Measurements from ENCODE around the gene SLC25A42.
"Not testable (repeated sequence)": the region's sequence is repeated elsewhere in the genome, so short reads cannot be mapped to it uniquely, and the experiment has no call there.

Gene SLC25A42

GRCh38 chr19:19094513-19094912 is 30.7 kb downstream of the SLC25A42 start:
- Histone ChIP-seq H3K27me3 (ENCODE audit: insufficient read depth, low read length) (no peaks in the 10 kb centered on the region), H3K4me3 (ENCODE audit: low read length) (no peak overlapping the region), H3K36me3 (ENCODE audit: insufficient read depth, low read length) (peaks cover 4% of the 10 kb centered on the region), H2AFZ (ENCODE audit: low read depth, low read length) (no peak overlapping the region), H3K4me1 (ENCODE audit: insufficient read depth, low read length) (no peaks in the 10 kb centered on the region), H3K9me3 (ENCODE audit: low read length) (no peaks in the 10 kb centered on the region)

- no peak overlapping the region for H3K4me3 ChIP-seq (ENCODE audit: low read length)
- H3K27me3 ChIP-seq (ENCODE audit: insufficient read depth, low read length): no peaks in the 10 kb centered on the region
These were observed 31.9 kb downstream of the SLC25A42 start for GRCh38 chr19:19095691-19096090.

GRCh38 chr19:19096641-19097627 is 33.1 kb downstream of the SLC25A42 start:
- H3K9me3 ChIP-seq (ENCODE audit: low read length): no peaks in the 10 kb centered on the region
- no peak overlapping the region for H2AFZ ChIP-seq (ENCODE audit: low read depth, low read length)
- no peaks in the 10 kb centered on the region for H3K4me1 ChIP-seq (ENCODE audit: insufficient read depth, low read length)
- no peaks in the 10 kb centered on the region for H3K27me3 ChIP-seq (ENCODE audit: insufficient read depth, low read length)
- H3K4me3 ChIP-seq (ENCODE audit: low read length): no peak overlapping the region
- H3K36me3 ChIP-seq (ENCODE audit: insufficient read depth, low read length): peaks cover 4% of the 10 kb centered on the region

More at GRCh38 chr19:19095691-19096090, 31.9 kb downstream of the SLC25A42 start:
- H3K4me1 ChIP-seq (ENCODE audit: insufficient read depth, low read length): no peaks in the 10 kb centered on the region
- H3K9me3 ChIP-seq (ENCODE audit: low read length): no peaks in the 10 kb centered on the region
- no peak overlapping the region for H2AFZ ChIP-seq (ENCODE audit: low read depth, low read length)
- peaks cover 4% of the 10 kb centered on the region for H3K36me3 ChIP-seq (ENCODE audit: insufficient read depth, low read length)

- H2AFZ ChIP-seq (ENCODE audit: low read depth, low read length): no peak overlapping the region
- H3K36me3 ChIP-seq (ENCODE audit: insufficient read depth, low read length): peaks cover 4% of the 10 kb centered on the region
- H3K4me3 ChIP-seq (ENCODE audit: low read length): no peak overlapping the region
- no peaks in the 10 kb centered on the region for H3K9me3 ChIP-seq (ENCODE audit: low read length)
- no peaks in the 10 kb centered on the region for H3K27me3 ChIP-seq (ENCODE audit: insufficient read depth, low read length)
- no peaks in the 10 kb centered on the region for H3K4me1 ChIP-seq (ENCODE audit: insufficient read depth, low read length)
These were observed 34.4 kb downstream of the SLC25A42 start for GRCh38 chr19:19098084-19098702.

- Histone ChIP-seq H3K27me3 (ENCODE audit: insufficient read depth, low read length) (no peaks in the 10 kb centered on the region), H3K36me3 (ENCODE audit: insufficient read depth, low read length) (peaks cover 4% of the 10 kb centered on the region), H2AFZ (ENCODE audit: low read depth, low read length) (no peak overlapping the region), H3K9me3 (ENCODE audit: low read length) (no peaks in the 10 kb centered on the region), H3K4me3 (ENCODE audit: low read length) (no peak overlapping the region), H3K4me1 (ENCODE audit: insufficient read depth, low read length) (no peaks in the 10 kb centered on the region)
These were observed 35.2 kb downstream of the SLC25A42 start for GRCh38 chr19:19098703-19099632.

- peaks cover 4% of the 10 kb centered on the region for H3K36me3 ChIP-seq (ENCODE audit: insufficient read depth, low read length)
- H3K4me3 ChIP-seq (ENCODE audit: low read length): no peak overlapping the region
- no peaks in the 10 kb centered on the region for H3K9me3 ChIP-seq (ENCODE audit: low read length)
- no peaks in the 10 kb centered on the region for H3K27me3 ChIP-seq (ENCODE audit: insufficient read depth, low read length)
- H3K4me1 ChIP-seq (ENCODE audit: insufficient read depth, low read length): peaks cover 4% of the 10 kb centered on the region
- no peak overlapping the region for H2AFZ ChIP-seq (ENCODE audit: low read depth, low read length)
These were observed 37.7 kb downstream of the SLC25A42 start for GRCh38 chr19:19101540-19101939.

- not testable (repeated sequence) for H3K9me3 ChIP-seq (ENCODE audit: low read length); H3K27me3 ChIP-seq (ENCODE audit: insufficient read depth, low read length); H2AFZ ChIP-seq (ENCODE audit: low read depth, low read length); H3K36me3 ChIP-seq (ENCODE audit: insufficient read depth, low read length); H3K4me3 ChIP-seq (ENCODE audit: low read length); H3K4me1 ChIP-seq (ENCODE audit: insufficient read depth, low read length)
These were observed 38.8 kb downstream of the SLC25A42 start for GRCh38 chr19:19102566-19102965.

GRCh38 chr19:19103167-19103566 is 39.4 kb downstream of the SLC25A42 start:
- H3K4me1 ChIP-seq (ENCODE audit: insufficient read depth, low read length): peaks cover 4% of the 10 kb centered on the region
- no peaks in the 10 kb centered on the region for H3K27me3 ChIP-seq (ENCODE audit: insufficient read depth, low read length)
- H3K4me3 ChIP-seq (ENCODE audit: low read length): no peak overlapping the region
- no peaks in the 10 kb centered on the region for H3K36me3 ChIP-seq (ENCODE audit: insufficient read depth, low read length)
- no peak overlapping the region for H2AFZ ChIP-seq (ENCODE audit: low read depth, low read length)
- H3K9me3 ChIP-seq (ENCODE audit: low read length): no peaks in the 10 kb centered on the region

GRCh38 chr19:19105365-19106055 is 41.7 kb downstream of the SLC25A42 start:
- H3K4me1 ChIP-seq (ENCODE audit: insufficient read depth, low read length): peaks cover 4% of the 10 kb centered on the region
- H3K4me3 ChIP-seq (ENCODE audit: low read length): peak overlapping the region; percentile 27
- no peaks in the 10 kb centered on the region for H3K27me3 ChIP-seq (ENCODE audit: insufficient read depth, low read length)
- no peaks in the 10 kb centered on the region for H3K36me3 ChIP-seq (ENCODE audit: insufficient read depth, low read length)
- H3K9me3 ChIP-seq (ENCODE audit: low read length): no peaks in the 10 kb centered on the region
- peak overlapping the region; percentile 39 for H2AFZ ChIP-seq (ENCODE audit: low read depth, low read length)

- peak overlapping the region; percentile 39 for H2AFZ ChIP-seq (ENCODE audit: low read depth, low read length)
- peaks cover 4% of the 10 kb centered on the region for H3K4me1 ChIP-seq (ENCODE audit: insufficient read depth, low read length)
- H3K9me3 ChIP-seq (ENCODE audit: low read length): no peaks in the 10 kb centered on the region
- no peaks in the 10 kb centered on the region for H3K27me3 ChIP-seq (ENCODE audit: insufficient read depth, low read length)
- H3K4me3 ChIP-seq (ENCODE audit: low read length): no peak overlapping the region
- no peaks in the 10 kb centered on the region for H3K36me3 ChIP-seq (ENCODE audit: insufficient read depth, low read length)
These were observed 42.3 kb downstream of the SLC25A42 start for GRCh38 chr19:19106056-19106551.

GRCh38 chr19:19106938-19107337 is 43.1 kb downstream of the SLC25A42 start:
- H2AFZ ChIP-seq (ENCODE audit: low read depth, low read length); H3K36me3 ChIP-seq (ENCODE audit: insufficient read depth, low read length); H3K27me3 ChIP-seq (ENCODE audit: insufficient read depth, low read length); H3K4me3 ChIP-seq (ENCODE audit: low read length); H3K4me1 ChIP-seq (ENCODE audit: insufficient read depth, low read length); H3K9me3 ChIP-seq (ENCODE audit: low read length): not testable (repeated sequence)

- no peaks in the 10 kb centered on the region for H3K36me3 ChIP-seq (ENCODE audit: insufficient read depth, low read length)
- H3K4me1 ChIP-seq (ENCODE audit: insufficient read depth, low read length): peaks cover 4% of the 10 kb centered on the region
- H3K9me3 ChIP-seq (ENCODE audit: low read length): no peaks in the 10 kb centered on the region
- no peaks in the 10 kb centered on the region for H3K27me3 ChIP-seq (ENCODE audit: insufficient read depth, low read length)
- H3K4me3 ChIP-seq (ENCODE audit: low read length): no peak overlapping the region
- no peak overlapping the region for H2AFZ ChIP-seq (ENCODE audit: low read depth, low read length)
These were observed 43.9 kb downstream of the SLC25A42 start for GRCh38 chr19:19107654-19108053.

All from neuron (in vitro differentiated cells).